Measurements from ENCODE around the gene CEP250. TPM values are rescaled to one million over a fixed set of nuclear protein-coding genes. Genes with fewer than 3 reads are reported as not detected.
A peak's percentile ranks its signal among the peaks of the same experiment; 100 is the strongest.
"Not testable (repeated sequence)": the region's sequence is repeated elsewhere in the genome, so short reads cannot be mapped to it uniquely, and the experiment has no call there.

The CEP250 gene
- total RNA-seq, 1 experiment from 2014 or later: 29.3 TPM

- in situ Hi-C loops (cut with HindIII; ENCODE audit: low sequenced_read_pairs): no loop called here
- no peak for DNase-seq (ENCODE audit: low spot score)
Measured at GRCh38 chr20:35547329-35547728, 91.9 kb downstream of the CEP250 start.

GRCh38 chr20:35551503-35551902 is 96.1 kb downstream of the CEP250 start:
- in situ Hi-C loops (cut with HindIII; ENCODE audit: low sequenced_read_pairs): no loop called here
- DNase-seq (ENCODE audit: low spot score): no peak

- in situ Hi-C loops (cut with HindIII; ENCODE audit: low sequenced_read_pairs): no loop called here
- no peak for DNase-seq (ENCODE audit: low spot score)
Measured at GRCh38 chr20:35552914-35553313, 97.5 kb downstream of the CEP250 start.

- in situ Hi-C loops (cut with HindIII; ENCODE audit: low sequenced_read_pairs); DNase-seq (ENCODE audit: low spot score): not testable (repeated sequence)
Measured at GRCh38 chr20:35555461-35555860, 100.1 kb downstream of the CEP250 start.

- in situ Hi-C loops (cut with HindIII; ENCODE audit: low sequenced_read_pairs): no loop called here
Measured at GRCh38 chr20:35555951-35556645, 100.7 kb downstream of the CEP250 start.

GRCh38 chr20:35556871-35557270 is 101.5 kb downstream of the CEP250 start:
- in situ Hi-C loops (cut with HindIII; ENCODE audit: low sequenced_read_pairs): no loop called here
- no peak for DNase-seq (ENCODE audit: low spot score)

More at GRCh38 chr20:35555951-35556645, 100.7 kb downstream of the CEP250 start:
- no peak for DNase-seq (ENCODE audit: low spot score)

- no peak for DNase-seq (ENCODE audit: low spot score)
- in situ Hi-C loops (cut with HindIII; ENCODE audit: low sequenced_read_pairs): no loop called here
Measured at GRCh38 chr20:35558451-35558850, 103.1 kb downstream of the CEP250 start.

- no peak for DNase-seq (ENCODE audit: low spot score)
- in situ Hi-C loops (cut with HindIII; ENCODE audit: low sequenced_read_pairs): no loop called here
Measured at GRCh38 chr20:35559042-35559693, 103.8 kb downstream of the CEP250 start.

GRCh38 chr20:35560105-35560511 is 104.7 kb downstream of the CEP250 start:
- DNase-seq (ENCODE audit: low spot score): no peak
- in situ Hi-C loops (cut with HindIII; ENCODE audit: low sequenced_read_pairs): no loop called here

GRCh38 chr20:35560541-35560940 is 105.1 kb downstream of the CEP250 start:
- in situ Hi-C loops (cut with HindIII; ENCODE audit: low sequenced_read_pairs): no loop called here
- DNase-seq (ENCODE audit: low spot score): no peak

GRCh38 chr20:35561268-35561667 is 105.9 kb downstream of the CEP250 start:
- in situ Hi-C loops (cut with HindIII; ENCODE audit: low sequenced_read_pairs): no loop called here
- DNase-seq (ENCODE audit: low spot score): peak; percentile 31

- DNase-seq (ENCODE audit: low spot score): no peak
- in situ Hi-C loops (cut with HindIII; ENCODE audit: low sequenced_read_pairs): no loop called here
Measured at GRCh38 chr20:35561671-35562070, 106.3 kb downstream of the CEP250 start.

- no peak for DNase-seq (ENCODE audit: low spot score)
- in situ Hi-C loops (cut with HindIII; ENCODE audit: low sequenced_read_pairs): no loop called here
Measured at GRCh38 chr20:35562541-35563110, 107.2 kb downstream of the CEP250 start.

- DNase-seq (ENCODE audit: low spot score): no peak
- in situ Hi-C loops (cut with HindIII; ENCODE audit: low sequenced_read_pairs): no loop called here
Measured at GRCh38 chr20:35563834-35564233, 108.4 kb downstream of the CEP250 start.

- no peak for DNase-seq (ENCODE audit: low spot score)
- in situ Hi-C loops (cut with HindIII; ENCODE audit: low sequenced_read_pairs): no loop called here
Measured at GRCh38 chr20:35564905-35565304, 109.5 kb downstream of the CEP250 start.

- in situ Hi-C loops (cut with HindIII; ENCODE audit: low sequenced_read_pairs): no loop called here
- no peak for DNase-seq (ENCODE audit: low spot score)
Measured at GRCh38 chr20:35568645-35569044, 113.2 kb downstream of the CEP250 start.

Other genes starting within 250 kb of the CEP250 start
- 113 and 118 TPM in 2 replicates for gene MMP24, start 228.9 kb upstream of the CEP250 start, total RNA-seq (2014; rRNA removed; shearing (Covaris generic))
- 8.6 and 10.7 TPM in 2 replicates for gene MMP24OS, start 177.5 kb upstream of the CEP250 start, total RNA-seq (2014; rRNA removed; shearing (Covaris generic))
- gene EIF6, start 170.8 kb upstream of the CEP250 start, total RNA-seq (2014; rRNA removed; shearing (Covaris generic)): 147 and 164 TPM in 2 replicates
- gene FAM83C, start 163.2 kb upstream of the CEP250 start, total RNA-seq (2014; rRNA removed; shearing (Covaris generic)): not detected in 2 replicates
- 36.1 and 66.2 TPM in 2 replicates for gene UQCC1, start 43.6 kb upstream of the CEP250 start, total RNA-seq (2014; rRNA removed; shearing (Covaris generic))
- 0.62 and 0.71 TPM in 2 replicates for gene GDF5, start 17.4 kb upstream of the CEP250 start, total RNA-seq (2014; rRNA removed; shearing (Covaris generic))
- gene C20orf173, start 74.1 kb downstream of the CEP250 start, total RNA-seq (2014; rRNA removed; shearing (Covaris generic)): not detected in 2 replicates
- gene ERGIC3, start 86.5 kb downstream of the CEP250 start, total RNA-seq (2014; rRNA removed; shearing (Covaris generic)): 344 and 371 TPM in 2 replicates
- gene SPAG4, start 160.2 kb downstream of the CEP250 start, total RNA-seq (2014; rRNA removed; shearing (Covaris generic)): 8.0 and 12.7 TPM in 2 replicates
- gene CPNE1, start 209.3 kb downstream of the CEP250 start, total RNA-seq (2014; rRNA removed; shearing (Covaris generic)): 49.2 and 87.2 TPM in 2 replicates
- 72.7 and 80.0 TPM in 2 replicates for gene RBM12, start 209.3 kb downstream of the CEP250 start, total RNA-seq (2014; rRNA removed; shearing (Covaris generic))
- 77.7 and 89.4 TPM in 2 replicates for gene NFS1, start 243.8 kb downstream of the CEP250 start, total RNA-seq (2014; rRNA removed; shearing (Covaris generic))
- gene ROMO1, start 243.8 kb downstream of the CEP250 start, total RNA-seq (2014; rRNA removed; shearing (Covaris generic)): 152 and 320 TPM in 2 replicates

Measured in G401 (cell line).